MM.1S (cell line): ENCODE data around the gene CHST15.

Source experiments
- DNase-seq: peaks from one replicate; pipeline ENCODE4 v3.0.0-alpha.2; 2015
- H2AFZ ChIP-seq: fragments of 300-600 bp; sonication (generic); 2 replicates; pipeline ENCODE4 v1.6.0; 2016; ENCODE audit warnings: antibody characterized with exemption, low read length
- H3F3A ChIP-seq: fragments of 300-600 bp; sonication (generic); 2 replicates; pipeline ENCODE4 v1.6.1; 2016; ENCODE audit warnings: mild to moderate bottlenecking, antibody characterized with exemption, low read length, moderate library complexity, mixed read lengths; ENCODE audit not compliant: insufficient read depth
- H3K27ac ChIP-seq: fragments of 300-600 bp; sonication (generic); 2 replicates; pipeline ENCODE4 v1.5.1; 2016; ENCODE audit warnings: mild to moderate bottlenecking, low read length
- H3K27me3 ChIP-seq: fragments of 300-600 bp; sonication (generic); replicated peaks from 2 replicates; pipeline ENCODE4 v1.6.0; 2016; ENCODE audit warnings: low read length; ENCODE audit not compliant: insufficient read depth
- H3K36me3 ChIP-seq: fragments of 300-600 bp; sonication (generic); replicated peaks from 2 replicates; pipeline ENCODE4 v1.6.1; 2016; ENCODE audit warnings: mild to moderate bottlenecking, low read length, mixed read lengths; ENCODE audit not compliant: insufficient read depth
- H3K4me1 ChIP-seq: fragments of 300-600 bp; sonication (generic); 2 replicates; pipeline ENCODE4 v1.6.1; 2016; ENCODE audit warnings: low read length, mixed read lengths
- H3K4me2 ChIP-seq: fragments of 300-600 bp; sonication (generic); 2 replicates; pipeline ENCODE4 v1.6.0; 2016; ENCODE audit warnings: low read depth, low read length
- H3K4me3 ChIP-seq: fragments of 300-600 bp; sonication (generic); 2 replicates; pipeline ENCODE4 v1.5.1; 2016; ENCODE audit warnings: low read length, mixed read lengths
- H3K79me2 ChIP-seq: fragments of 300-600 bp; sonication (generic); 2 replicates; pipeline ENCODE4 v1.6.1; 2016; ENCODE audit warnings: mixed run types, low read length, mixed read lengths
- H3K9ac ChIP-seq: fragments of 300-600 bp; sonication (generic); 2 replicates; pipeline ENCODE4 v1.6.1; 2016; ENCODE audit warnings: low read length, mixed read lengths
- H3K9me2 ChIP-seq: fragments of 300-600 bp; sonication (generic); replicated peaks from 2 replicates; pipeline ENCODE4 v1.6.1; 2016; ENCODE audit warnings: mild to moderate bottlenecking, low read length, mixed read lengths; ENCODE audit not compliant: insufficient read depth
- H3K9me3 ChIP-seq: fragments of 300-600 bp; sonication (generic); replicated peaks from 2 replicates; pipeline ENCODE4 v1.6.1; 2016; ENCODE audit warnings: mild to moderate bottlenecking, low read length, mixed read lengths; ENCODE audit not compliant: insufficient read depth
- H4K20me1 ChIP-seq: fragments of 300-600 bp; sonication (generic); 2 replicates; pipeline ENCODE4 v1.6.1; 2016; ENCODE audit warnings: mild to moderate bottlenecking, low read length, moderate library complexity, mixed read lengths; ENCODE audit not compliant: insufficient read depth
- CTCF ChIP-seq: fragments of 300-600 bp; sonication (generic); IDR thresholded peaks from 2 replicates; pipeline ENCODE4 v1.5.1; 2016; ENCODE audit warnings: antibody characterized with exemption, low read length, mixed read lengths
- EZH2 ChIP-seq: fragments of 300-600 bp; sonication (generic); optimal IDR thresholded peaks from 2 replicates; pipeline ENCODE3; 2017; ENCODE audit warnings: low read depth, mild to moderate bottlenecking, antibody characterized with exemption, low read length, mixed read lengths
- EZH2phosphoT487 ChIP-seq: fragments of 300-600 bp; sonication (generic); IDR thresholded peaks from 2 replicates; pipeline ENCODE4 v1.6.1; 2018; ENCODE audit warnings: antibody characterized with exemption, low read length

CHST15 gene

GRCh38 chr10:124110882-124111281 is 17.5 kb upstream of the CHST15 start:
- Histone ChIP-seq H4K20me1 (no peaks in the 10 kb centered on the region), H3K9me2 (no peaks in the 10 kb centered on the region), H3K9ac (no peak overlapping the region), H3K79me2 (no peaks in the 10 kb centered on the region), H2AFZ (no peak overlapping the region), H3K27me3 (no peaks in the 10 kb centered on the region), H3K36me3 (no peaks in the 10 kb centered on the region), H3K4me2 (no peak overlapping the region), H3K27ac (no peak overlapping the region), H3K9me3 (no peaks in the 10 kb centered on the region), H3K4me1 (peaks cover 21% of the 10 kb centered on the region), H3F3A (peaks cover 14% of the 10 kb centered on the region), H3K4me3 (no peak overlapping the region)
- TF ChIP-seq EZH2 (no peak), EZH2phosphoT487 (no peak), CTCF (no peak)
- no peak for DNase-seq

GRCh38 chr10:124109261-124109660 is 15.9 kb upstream of the CHST15 start:
- Histone ChIP-seq H3K4me2 (no peak overlapping the region), H3K9me3 (no peaks in the 10 kb centered on the region), H3K27me3 (no peaks in the 10 kb centered on the region), H3K9ac (no peak overlapping the region), H3K79me2 (peaks cover 10% of the 10 kb centered on the region), H3K4me1 (peaks cover 37% of the 10 kb centered on the region), H3K9me2 (no peaks in the 10 kb centered on the region), H4K20me1 (no peaks in the 10 kb centered on the region), H3F3A (peaks cover 26% of the 10 kb centered on the region), H2AFZ (no peak overlapping the region), H3K27ac (no peak overlapping the region), H3K4me3 (no peak overlapping the region), H3K36me3 (no peaks in the 10 kb centered on the region)
- TF ChIP-seq EZH2phosphoT487 (no peak), CTCF (no peak), EZH2 (no peak)
- no peak for DNase-seq

GRCh38 chr10:124107072-124107471 is 13.7 kb upstream of the CHST15 start:
- Histone ChIP-seq H3K9me2 (no peaks in the 10 kb centered on the region), H3K4me3 (peak overlapping the region; percentile 62; the same call in 1 of the 2 replicates), H2AFZ (peak overlapping the region; percentile 27; the same call in 1 of the 2 replicates), H3K4me2 (peak overlapping the region; percentile 96), H4K20me1 (no peaks in the 10 kb centered on the region), H3K27ac (peak overlapping the region; percentile 98), H3K27me3 (no peaks in the 10 kb centered on the region), H3K9ac (peak overlapping the region; percentile 86), H3F3A (peaks cover 26% of the 10 kb centered on the region), H3K9me3 (no peaks in the 10 kb centered on the region), H3K79me2 (peaks cover 18% of the 10 kb centered on the region), H3K36me3 (no peaks in the 10 kb centered on the region), H3K4me1 (peaks cover 46% of the 10 kb centered on the region)
- no peak for DNase-seq
- TF ChIP-seq CTCF (no peak), EZH2 (no peak), EZH2phosphoT487 (no peak)
